OCI-LY1 (cell line): Measurements from ENCODE around the gene PXDN.

Experiments used
- CTCF ChIP-seq: fragments of 200-600 bp; sonication (generic), shearing (Covaris generic); IDR thresholded peaks from 2 replicates; pipeline ENCODE4 v1.5.1; 2017; ENCODE audit warnings: mild to moderate bottlenecking, antibody characterized with exemption, low read length, moderate library complexity, mixed read lengths
- EZH2 ChIP-seq: fragments of 200-600 bp; sonication (generic), shearing (Covaris generic); IDR thresholded peaks from 2 replicates; pipeline ENCODE4 v1.8.0; 2017; ENCODE audit warnings: borderline replicate concordance, mixed run types, mild to moderate bottlenecking, antibody characterized with exemption, low read length, moderate library complexity, mixed read lengths

- TF ChIP-seq CTCF = no peak
- TF ChIP-seq EZH2 = no peak
Measured at GRCh38 chr2:1607236-1607920, 136.9 kb downstream of the PXDN start.
